Upper lobe of right lung (tissue), 1 donor: ENCODE measurements around the gene ASTN2. TPM values are rescaled to one million over a fixed set of nuclear protein-coding genes. Genes with fewer than 3 reads are reported as not detected.

Experiments used
- ATAC-seq: fragments of 200-7000 bp; cut with Tn5 transposase; one replicate; pipeline ENCODE4 v1.9.1; 2020; ENCODE audit warnings: mild to moderate bottlenecking, moderate library complexity
- DNase-seq: peaks from one replicate; pipeline ENCODE4 v3.0.0-alpha.2; 2020
- H3K27ac ChIP-seq: fragments of 200-600 bp; one replicate; pipeline ENCODE4 v1.8.0; 2022
- H3K27me3 ChIP-seq: fragments of 200-600 bp; one replicate; pipeline ENCODE4 v1.8.0; 2022; ENCODE audit warnings: mild to moderate bottlenecking
- H3K36me3 ChIP-seq: fragments of 200-600 bp; one replicate; pipeline ENCODE4 v1.8.0; 2022
- H3K4me1 ChIP-seq: fragments of 200-600 bp; one replicate; pipeline ENCODE4 v1.8.0; 2022
- H3K4me3 ChIP-seq: fragments of 200-600 bp; one replicate; pipeline ENCODE4 v1.8.0; 2022; ENCODE audit warnings: mild to moderate bottlenecking
- H3K9me3 ChIP-seq: fragments of 200-600 bp; one replicate; pipeline ENCODE4 v1.8.0; 2022
- intact Hi-C: fragments of 100-400 bp; cut with DNase I; formaldehyde crosslinking; loops from one replicate; pipeline ENCODE4 v1.11.0; 2022
- total RNA-seq: library from RNA; stranded (reverse); fragmentation: NEBNext Ultra II Directional; extraction: Animal tissue kit (Norgen Biotek cat#: 25700); gene quantifications from one replicate; pipeline ENCODE4 v1.2.1, GENCODE V29; 2021
- TF ChIP-seq, protein P1 (sequence below): fragments of 200-600 bp; IDR thresholded peaks from one replicate; pipeline ENCODE4 v1.8.0; 2022; ENCODE audit warnings: antibody characterized with exemption
- donor health status: DM: no; HTN: yes; CAD: no; lungs with severe emphysema.

ASTN2 gene
- total RNA-seq, 1 donor from 2014 or later = 3.8 TPM

DNA sequence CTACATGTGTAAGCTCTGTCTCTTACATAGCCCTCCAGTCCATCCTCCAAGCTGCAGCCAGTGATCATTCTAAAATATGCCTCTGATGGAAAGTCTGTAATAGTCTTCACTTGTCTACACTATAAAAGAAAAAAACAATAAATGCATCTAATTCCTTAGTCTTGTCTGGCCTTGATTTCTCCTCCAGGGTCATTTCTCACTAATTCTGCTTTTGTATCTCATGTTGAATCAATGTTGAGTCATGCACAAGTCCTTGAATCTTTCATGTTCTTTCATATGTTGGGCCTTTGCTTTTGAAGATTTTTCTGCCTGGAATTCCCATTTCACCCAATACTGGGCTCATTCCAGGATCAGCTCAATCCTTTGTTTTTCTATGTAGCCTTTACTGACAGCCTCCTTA lies 848.9 kb downstream of the ASTN2 start:
- H3K4me3 ChIP-seq = no peak overlapping the region
- H3K4me1 ChIP-seq = no peaks in the 10 kb centered on the region
- H3K27me3 ChIP-seq = no peaks in the 10 kb centered on the region
- TF ChIP-seq, protein P1, sequence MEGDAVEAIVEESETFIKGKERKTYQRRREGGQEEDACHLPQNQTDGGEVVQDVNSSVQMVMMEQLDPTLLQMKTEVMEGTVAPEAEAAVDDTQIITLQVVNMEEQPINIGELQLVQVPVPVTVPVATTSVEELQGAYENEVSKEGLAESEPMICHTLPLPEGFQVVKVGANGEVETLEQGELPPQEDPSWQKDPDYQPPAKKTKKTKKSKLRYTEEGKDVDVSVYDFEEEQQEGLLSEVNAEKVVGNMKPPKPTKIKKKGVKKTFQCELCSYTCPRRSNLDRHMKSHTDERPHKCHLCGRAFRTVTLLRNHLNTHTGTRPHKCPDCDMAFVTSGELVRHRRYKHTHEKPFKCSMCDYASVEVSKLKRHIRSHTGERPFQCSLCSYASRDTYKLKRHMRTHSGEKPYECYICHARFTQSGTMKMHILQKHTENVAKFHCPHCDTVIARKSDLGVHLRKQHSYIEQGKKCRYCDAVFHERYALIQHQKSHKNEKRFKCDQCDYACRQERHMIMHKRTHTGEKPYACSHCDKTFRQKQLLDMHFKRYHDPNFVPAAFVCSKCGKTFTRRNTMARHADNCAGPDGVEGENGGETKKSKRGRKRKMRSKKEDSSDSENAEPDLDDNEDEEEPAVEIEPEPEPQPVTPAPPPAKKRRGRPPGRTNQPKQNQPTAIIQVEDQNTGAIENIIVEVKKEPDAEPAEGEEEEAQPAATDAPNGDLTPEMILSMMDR = no peak
- no peak for ATAC-seq
- no peak for DNase-seq
- intact Hi-C loops = no loop called here
- H3K9me3 ChIP-seq = no peaks in the 10 kb centered on the region
- no peak overlapping the region for H3K27ac ChIP-seq
- no peaks in the 10 kb centered on the region for H3K36me3 ChIP-seq

- Histone ChIP-seq H3K27me3 (no peaks in the 10 kb centered on the region), H3K4me3 (no peak overlapping the region), H3K9me3 (no peaks in the 10 kb centered on the region), H3K36me3 (no peaks in the 10 kb centered on the region), H3K4me1 (no peaks in the 10 kb centered on the region), H3K27ac (no peak overlapping the region)
- ATAC-seq (no peak), DNase-seq (no peak)
- intact Hi-C loops = no loop called here
- TF ChIP-seq, protein P1 = no peak
Measured at GRCh38 chr9:116564266-116564793, 850.5 kb downstream of the ASTN2 start.

GRCh38 chr9:116558818-116559540 lies 855.9 kb downstream of the ASTN2 start:
- TF ChIP-seq, protein P1 = no peak
- ATAC-seq = no peak
- intact Hi-C loops = no loop called here

DNA sequence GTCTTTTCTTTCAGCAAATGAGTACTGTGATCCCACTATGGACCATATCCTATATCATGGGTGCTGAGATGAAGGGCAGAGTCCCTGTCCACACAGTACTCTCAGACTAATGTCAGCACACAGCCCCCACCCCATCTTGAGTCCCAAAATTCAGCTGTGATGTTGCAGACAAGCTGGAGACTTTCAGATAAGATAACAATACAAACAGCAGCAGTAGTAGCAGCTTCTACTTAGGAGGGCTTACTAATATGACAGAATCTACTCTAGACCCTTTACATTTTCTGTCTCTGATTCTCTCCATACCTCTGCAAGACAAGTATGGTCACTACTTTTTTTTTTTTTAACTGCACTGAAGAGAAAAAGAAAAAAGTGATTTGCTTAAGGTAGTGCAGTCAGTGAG lies 856.8 kb downstream of the ASTN2 start:
- DNase-seq (no peak), ATAC-seq (no peak)
- Histone ChIP-seq H3K4me1 (no peaks in the 10 kb centered on the region), H3K36me3 (no peaks in the 10 kb centered on the region), H3K4me3 (no peak overlapping the region), H3K27me3 (no peaks in the 10 kb centered on the region), H3K9me3 (no peaks in the 10 kb centered on the region), H3K27ac (no peak overlapping the region)
- intact Hi-C loops = no loop called here
- TF ChIP-seq, protein P1 = no peak

More at GRCh38 chr9:116558818-116559540, 855.9 kb downstream of the ASTN2 start:
- no peaks in the 10 kb centered on the region for H3K36me3 ChIP-seq
- no peak overlapping the region for H3K4me3 ChIP-seq
- H3K9me3 ChIP-seq = no peaks in the 10 kb centered on the region
- DNase-seq = no peak
- no peaks in the 10 kb centered on the region for H3K27me3 ChIP-seq
- no peak overlapping the region for H3K27ac ChIP-seq
- no peaks in the 10 kb centered on the region for H3K4me1 ChIP-seq

DNA sequence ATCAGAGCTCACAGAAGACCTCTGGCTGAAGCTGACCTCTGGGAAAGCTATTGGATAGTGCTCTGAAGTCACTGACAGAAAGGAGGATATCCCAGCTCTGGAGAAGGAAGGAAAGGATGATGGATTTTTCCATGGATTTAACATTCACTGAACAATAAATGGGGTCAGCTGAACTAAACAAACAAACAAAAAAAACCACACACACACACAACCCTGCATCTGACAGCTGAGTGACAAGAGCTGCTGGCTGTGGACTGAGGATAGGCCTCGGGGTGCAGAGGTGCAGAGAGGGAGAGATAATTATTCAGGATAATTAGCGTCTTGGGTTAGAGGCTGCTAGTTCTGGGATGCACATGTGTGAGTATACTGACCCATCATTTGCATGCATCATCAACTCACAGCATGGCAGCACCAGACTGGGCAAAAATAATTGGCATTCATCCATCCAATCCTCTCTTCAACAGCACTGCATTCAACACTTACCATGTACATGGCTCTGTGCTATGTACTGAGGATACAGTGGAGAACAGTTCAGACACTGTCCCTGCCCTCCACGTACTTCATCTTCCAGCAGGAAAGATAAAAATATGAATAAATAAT lies 859.2 kb downstream of the ASTN2 start:
- ATAC-seq (no peak), DNase-seq (no peak)
- Histone ChIP-seq H3K4me1 (no peaks in the 10 kb centered on the region), H3K9me3 (no peaks in the 10 kb centered on the region), H3K27me3 (no peaks in the 10 kb centered on the region), H3K4me3 (no peak overlapping the region), H3K27ac (no peak overlapping the region), H3K36me3 (no peaks in the 10 kb centered on the region)
- intact Hi-C loops = no loop called here
- TF ChIP-seq, protein P1 = no peak
